Central memory CD8-positive, alpha-beta T cell (primary cell): ENCODE measurements around the gene LSM8.

Experiments
- ATAC-seq: fragments of 150-1000 bp; cut with Tn5 transposase; replicated peaks from 2 replicates; pipeline ENCODE4 v1.10.0; 2022; ENCODE audit warnings: mild to moderate bottlenecking, moderate FRiP score, moderate number of reproducible peaks; ENCODE audit not compliant: poor library complexity, severe bottlenecking; ENCODE audit errors: extremely low read depth
- DNase-seq, 2 donors: peaks; one replicate each; pipeline ENCODE4 v3.0.0; 2021; ENCODE audit warnings: low spot score in 2 of 2
- H3K27ac Mint-ChIP-seq: one replicate; pipeline ENCODE4 v1.8.0; 2022; ENCODE audit warnings: low read depth, mild to moderate bottlenecking, moderate library complexity, mixed read lengths
- H3K27me3 Mint-ChIP-seq: one replicate; pipeline ENCODE4 v1.8.0; 2022; ENCODE audit warnings: mixed read lengths
- H3K36me3 Mint-ChIP-seq: one replicate; pipeline ENCODE4 v1.8.0; 2022; ENCODE audit warnings: mild to moderate bottlenecking, moderate library complexity, mixed read lengths; ENCODE audit not compliant: insufficient read depth
- H3K4me1 Mint-ChIP-seq: one replicate; pipeline ENCODE4 v1.8.0; 2022; ENCODE audit warnings: mixed read lengths
- H3K4me3 Mint-ChIP-seq: one replicate; pipeline ENCODE4 v1.8.0; 2022; ENCODE audit warnings: mild to moderate bottlenecking, moderate library complexity, mixed read lengths
- H3K9me3 Mint-ChIP-seq: one replicate; pipeline ENCODE4 v1.8.0; 2022; ENCODE audit warnings: mixed read lengths

LSM8 gene

GRCh38 chr7:118179191-118179590 lies 4.8 kb upstream of the LSM8 start:
- Mint-ChIP-seq H3K27me3 (peaks cover 10% of the 10 kb centered on the region), H3K36me3 (peaks cover 12% of the 10 kb centered on the region), H3K9me3 (no peaks in the 10 kb centered on the region), H3K4me3 (no peak overlapping the region), H3K4me1 (peaks cover 6% of the 10 kb centered on the region), H3K27ac (no peak overlapping the region)
- DNase-seq (no peak), ATAC-seq (no peak)

- peaks cover 23% of the 10 kb centered on the region for H3K36me3 Mint-ChIP-seq
- peaks cover 35% of the 10 kb centered on the region for H3K4me1 Mint-ChIP-seq
- H3K4me3 Mint-ChIP-seq: peak overlapping the region; percentile 91
- DNase-seq: no peak
- no peaks in the 10 kb centered on the region for H3K27me3 Mint-ChIP-seq
- ATAC-seq: no peak
- H3K27ac Mint-ChIP-seq: peak overlapping the region; percentile 99
- no peaks in the 10 kb centered on the region for H3K9me3 Mint-ChIP-seq
Observed at GRCh38 chr7:118182593-118183427, 1.2 kb upstream of the LSM8 start.

GRCh38 chr7:118183428-118183785 lies 557 bp upstream of the LSM8 start:
- H3K9me3 Mint-ChIP-seq: no peaks in the 10 kb centered on the region
- H3K4me3 Mint-ChIP-seq: peak overlapping the region; percentile 91
- H3K4me1 Mint-ChIP-seq: peaks cover 40% of the 10 kb centered on the region
- peak overlapping the region; percentile 99 for H3K27ac Mint-ChIP-seq
- DNase-seq (no peak), ATAC-seq (peak; percentile 13)
- H3K36me3 Mint-ChIP-seq: peaks cover 26% of the 10 kb centered on the region
- no peaks in the 10 kb centered on the region for H3K27me3 Mint-ChIP-seq

- H3K27me3 Mint-ChIP-seq: no peaks in the 10 kb centered on the region
- peaks cover 40% of the 10 kb centered on the region for H3K4me1 Mint-ChIP-seq
- H3K27ac Mint-ChIP-seq: peak overlapping the region; percentile 99
- H3K9me3 Mint-ChIP-seq: no peaks in the 10 kb centered on the region
- ATAC-seq (no peak), DNase-seq (no peak)
- H3K4me3 Mint-ChIP-seq: peak overlapping the region; percentile 91
- H3K36me3 Mint-ChIP-seq: peaks cover 30% of the 10 kb centered on the region
Observed at GRCh38 chr7:118184565-118184940, 589 bp downstream of the LSM8 start.

GRCh38 chr7:118185163-118185860 lies 1.3 kb downstream of the LSM8 start:
- Mint-ChIP-seq H3K4me1 (peaks cover 40% of the 10 kb centered on the region), H3K9me3 (no peaks in the 10 kb centered on the region), H3K27ac (peak overlapping the region; percentile 99), H3K36me3 (peaks cover 34% of the 10 kb centered on the region), H3K27me3 (no peaks in the 10 kb centered on the region), H3K4me3 (peak overlapping the region; percentile 91)
- ATAC-seq (no peak), DNase-seq (no peak)

- no peak for ATAC-seq
- Mint-ChIP-seq H3K4me3 (peak overlapping the region; percentile 91), H3K9me3 (no peaks in the 10 kb centered on the region), H3K27ac (no peak overlapping the region), H3K4me1 (peaks cover 40% of the 10 kb centered on the region), H3K36me3 (peaks cover 42% of the 10 kb centered on the region), H3K27me3 (no peaks in the 10 kb centered on the region)
- no peak for DNase-seq
Observed at GRCh38 chr7:118186501-118186900, 2.5 kb downstream of the LSM8 start.

GRCh38 chr7:118194571-118194970 lies 10.6 kb downstream of the LSM8 start:
- ATAC-seq: no peak
- no peak for DNase-seq
- Mint-ChIP-seq H3K27me3 (no peaks in the 10 kb centered on the region), H3K4me3 (no peak overlapping the region), H3K9me3 (no peaks in the 10 kb centered on the region), H3K36me3 (peaks cover 27% of the 10 kb centered on the region), H3K27ac (no peak overlapping the region), H3K4me1 (peaks cover 6% of the 10 kb centered on the region)

- H3K27ac Mint-ChIP-seq: no peak overlapping the region
- H3K4me3 Mint-ChIP-seq: no peak overlapping the region
- peaks cover 19% of the 10 kb centered on the region for H3K36me3 Mint-ChIP-seq
- DNase-seq (peak in 1 of 2 donors; percentile 16), ATAC-seq (peak; percentile 58)
- no peaks in the 10 kb centered on the region for H3K27me3 Mint-ChIP-seq
- no peaks in the 10 kb centered on the region for H3K9me3 Mint-ChIP-seq
- H3K4me1 Mint-ChIP-seq: peaks cover 6% of the 10 kb centered on the region
Observed at GRCh38 chr7:118195837-118196474, 12.0 kb downstream of the LSM8 start.

GRCh38 chr7:118202061-118202460 lies 18.1 kb downstream of the LSM8 start:
- DNase-seq (no peak), ATAC-seq (no peak)
- no peak overlapping the region for H3K4me3 Mint-ChIP-seq
- H3K27ac Mint-ChIP-seq: no peak overlapping the region
- H3K9me3 Mint-ChIP-seq: no peaks in the 10 kb centered on the region
- H3K27me3 Mint-ChIP-seq: no peaks in the 10 kb centered on the region
- peaks cover under 1% of the 10 kb centered on the region for H3K36me3 Mint-ChIP-seq
- H3K4me1 Mint-ChIP-seq: no peaks in the 10 kb centered on the region

GRCh38 chr7:118214051-118214832 lies 30.3 kb downstream of the LSM8 start:
- Mint-ChIP-seq H3K27me3 (no peaks in the 10 kb centered on the region), H3K4me3 (peak overlapping the region; percentile 84), H3K4me1 (peaks cover 13% of the 10 kb centered on the region), H3K36me3 (peaks cover 10% of the 10 kb centered on the region), H3K27ac (peak overlapping the region; percentile 91), H3K9me3 (no peaks in the 10 kb centered on the region)
- peak; percentile 54 to 60 for DNase-seq
- ATAC-seq: peak; percentile 77

GRCh38 chr7:118214833-118215182 lies 30.8 kb downstream of the LSM8 start:
- peak overlapping the region; percentile 91 for H3K27ac Mint-ChIP-seq
- H3K36me3 Mint-ChIP-seq: peaks cover 10% of the 10 kb centered on the region
- ATAC-seq (peak; percentile 38), DNase-seq (no peak)
- peak overlapping the region; percentile 84 for H3K4me3 Mint-ChIP-seq
- H3K27me3 Mint-ChIP-seq: no peaks in the 10 kb centered on the region
- H3K4me1 Mint-ChIP-seq: peaks cover 13% of the 10 kb centered on the region
- H3K9me3 Mint-ChIP-seq: no peaks in the 10 kb centered on the region

GRCh38 chr7:118217210-118217619 lies 33.3 kb downstream of the LSM8 start:
- ATAC-seq (no peak), DNase-seq (no peak)
- Mint-ChIP-seq H3K4me3 (no peak overlapping the region), H3K9me3 (no peaks in the 10 kb centered on the region), H3K4me1 (peaks cover 13% of the 10 kb centered on the region), H3K27ac (no peak overlapping the region), H3K27me3 (no peaks in the 10 kb centered on the region), H3K36me3 (peaks cover 10% of the 10 kb centered on the region)
